ENCODE data around the gene AGAP1.
"Not testable (repeated sequence)": the region's sequence is repeated elsewhere in the genome, so short reads cannot be mapped to it uniquely, and the experiment has no call there.

AGAP1 gene

GRCh38 chr2:235945608-235946140, 451.8 kb downstream of the AGAP1 start:
- no peak for DNase-seq (ENCODE audit: low read depth)

DNA sequence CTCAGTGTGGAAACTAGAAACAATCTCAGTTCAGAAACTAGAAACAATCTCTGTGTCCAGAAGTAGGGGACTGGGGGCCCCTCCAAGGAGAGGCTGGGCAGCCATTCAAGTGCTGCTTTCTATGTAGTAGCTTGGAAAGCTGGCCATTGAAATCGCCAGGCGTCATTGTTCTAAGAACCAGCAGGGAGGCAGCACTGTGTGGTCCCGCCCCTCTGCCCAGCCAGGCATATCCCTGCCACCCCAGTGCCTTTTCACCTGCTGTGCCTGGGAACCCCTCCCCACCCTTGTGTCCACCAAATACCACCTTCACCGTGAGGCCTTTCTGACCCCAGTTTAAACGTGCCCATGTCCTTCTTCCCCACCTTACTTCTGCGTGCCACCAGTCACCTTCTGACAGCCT, 452.7 kb downstream of the AGAP1 start:
- no peak overlapping the region for H3K4me3 ChIP-seq (ENCODE audit: low read depth, low read length)
- no peak for TF ChIP-seq CTCF (IDR thresholded peaks at IDR 0.05; ENCODE audit: low read depth, low read length, missing control alignments)
- no peak for DNase-seq (ENCODE audit: low read depth)

More at GRCh38 chr2:235945608-235946140, 451.8 kb downstream of the AGAP1 start:
- no peak for TF ChIP-seq CTCF (IDR thresholded peaks at IDR 0.05; ENCODE audit: low read depth, low read length, missing control alignments)
- no peak overlapping the region for H3K4me3 ChIP-seq (ENCODE audit: low read depth, low read length)

DNA sequence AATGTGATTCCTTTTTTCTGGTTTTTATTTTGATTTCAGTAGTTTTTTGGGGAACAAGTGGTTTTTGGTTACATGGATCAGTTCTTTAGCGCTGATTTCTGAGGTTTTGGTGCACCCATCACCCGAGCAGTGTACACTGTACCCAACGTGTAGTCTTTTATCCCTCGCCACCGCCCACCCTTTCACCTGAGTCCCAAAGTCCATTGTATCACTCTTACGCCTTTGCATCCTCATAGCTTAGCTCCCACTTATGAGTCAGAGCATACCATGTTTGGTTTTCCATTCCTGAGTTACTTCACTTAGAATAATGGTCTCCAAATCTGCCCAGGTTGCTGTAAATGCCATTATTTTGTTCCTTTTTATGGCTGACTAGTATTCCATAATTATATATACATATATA, 453.2 kb downstream of the AGAP1 start:
- not testable (repeated sequence) for DNase-seq (ENCODE audit: low read depth)

GRCh38 chr2:235949567-235950472, 456.0 kb downstream of the AGAP1 start:
- TF ChIP-seq CTCF (IDR thresholded peaks at IDR 0.05; ENCODE audit: low read depth, low read length, missing control alignments), result no peak
- no peak for DNase-seq (ENCODE audit: low read depth)

More for the DNA sequence above, 453.2 kb downstream of the AGAP1 start:
- not testable (repeated sequence) for H3K4me3 ChIP-seq (ENCODE audit: low read depth, low read length)

DNA sequence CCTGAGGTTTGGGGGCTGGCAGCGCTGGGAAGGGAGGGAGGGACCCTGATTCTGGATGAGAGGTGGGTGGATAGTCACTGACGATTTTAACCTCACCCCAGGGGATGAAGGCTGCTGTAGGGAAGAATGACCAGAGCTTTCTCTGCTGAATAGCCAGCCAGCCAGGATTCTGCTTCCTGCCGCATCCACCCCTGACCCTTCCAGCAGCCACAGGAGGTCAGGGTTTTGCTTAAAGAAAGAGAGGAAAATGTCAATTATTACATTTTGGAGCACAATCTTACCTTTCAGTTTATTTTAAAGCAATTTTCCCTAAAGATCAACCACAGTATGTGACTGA, 456.6 kb downstream of the AGAP1 start:
- no peak for TF ChIP-seq CTCF (IDR thresholded peaks at IDR 0.05; ENCODE audit: low read depth, low read length, missing control alignments)
- no peak for DNase-seq (ENCODE audit: low read depth)
- no peak overlapping the region for H3K4me3 ChIP-seq (ENCODE audit: low read depth, low read length)

More at GRCh38 chr2:235949567-235950472, 456.0 kb downstream of the AGAP1 start:
- H3K4me3 ChIP-seq (ENCODE audit: low read depth, low read length), result no peak overlapping the region

- no peak for DNase-seq (ENCODE audit: low read depth)
- TF ChIP-seq CTCF (IDR thresholded peaks at IDR 0.05; ENCODE audit: low read depth, low read length, missing control alignments), result no peak
- no peak overlapping the region for H3K4me3 ChIP-seq (ENCODE audit: low read depth, low read length)
Measured at GRCh38 chr2:235951493-235951892, 457.6 kb downstream of the AGAP1 start.

- no peak for DNase-seq (ENCODE audit: low read depth)
- H3K4me3 ChIP-seq (ENCODE audit: low read depth, low read length), result no peak overlapping the region
- TF ChIP-seq CTCF (IDR thresholded peaks at IDR 0.05; ENCODE audit: low read depth, low read length, missing control alignments), result no peak
Measured at GRCh38 chr2:235951982-235952381, 458.1 kb downstream of the AGAP1 start.

All from GM12864 (cell line).